Type B pancreatic cell (in vitro differentiated cells): ENCODE data around the gene ARL10. TPM values are rescaled to one million over a fixed set of nuclear protein-coding genes. Genes with fewer than 3 reads are reported as not detected.

Experiments used
- DNase-seq: peaks from one replicate; pipeline ENCODE4 v3.0.0; 2021; ENCODE audit warnings: mixed read lengths; ENCODE audit not compliant: unreplicated experiment; ENCODE audit errors: extremely low spot score
- H3K27ac Mint-ChIP-seq: 2 replicates; pipeline ENCODE4 v1.8.0; 2021; ENCODE audit warnings: mild to moderate bottlenecking, mixed read lengths
- H3K27me3 Mint-ChIP-seq: 2 replicates; pipeline ENCODE4 v1.8.0; 2021; ENCODE audit warnings: mixed read lengths
- H3K36me3 Mint-ChIP-seq: 2 replicates; pipeline ENCODE4 v1.8.0; 2021; ENCODE audit warnings: mixed read lengths
- H3K4me1 Mint-ChIP-seq: one replicate; pipeline ENCODE4 v1.8.0; 2021; ENCODE audit warnings: mixed read lengths; ENCODE audit not compliant: unreplicated experiment
- H3K4me3 Mint-ChIP-seq: 2 replicates; pipeline ENCODE4 v1.8.0; 2021; ENCODE audit warnings: mild to moderate bottlenecking, mixed read lengths
- H3K9me3 Mint-ChIP-seq: 2 replicates; pipeline ENCODE4 v1.8.0; 2021; ENCODE audit warnings: mixed read lengths
- CTCF ChIP-seq: fragments of 200-600 bp; sonication (generic); conservative IDR thresholded peaks from 2 replicates; pipeline ENCODE4 v1.5.0; 2021; ENCODE audit warnings: antibody characterized with exemption, mild to moderate bottlenecking
- total RNA-seq: library from RNA; stranded (reverse); gene quantifications from 2 replicates; pipeline ENCODE4 v1.2.1, GENCODE V29; 2021; ENCODE audit warnings: low replicate concordance

ARL10 gene
- total RNA-seq, 1 donor from 2014 or later, result 23.4 TPM

GRCh38 chr5:176424181-176424580 lies 58.9 kb downstream of the ARL10 start:
- no peak overlapping the region for H3K27ac Mint-ChIP-seq
- H3K4me3 Mint-ChIP-seq, result no peak overlapping the region
- no peaks in the 10 kb centered on the region for H3K4me1 Mint-ChIP-seq
- no peak for DNase-seq
- H3K36me3 Mint-ChIP-seq, result no peaks in the 10 kb centered on the region
- no peak for TF ChIP-seq CTCF
- peaks cover 4% of the 10 kb centered on the region for H3K9me3 Mint-ChIP-seq
- peaks cover 9% of the 10 kb centered on the region for H3K27me3 Mint-ChIP-seq

- DNase-seq, result no peak
- no peak overlapping the region for H3K27ac Mint-ChIP-seq
- no peak for TF ChIP-seq CTCF
- peaks cover 8% of the 10 kb centered on the region for H3K27me3 Mint-ChIP-seq
- no peaks in the 10 kb centered on the region for H3K36me3 Mint-ChIP-seq
- no peak overlapping the region for H3K4me3 Mint-ChIP-seq
- peaks cover 4% of the 10 kb centered on the region for H3K9me3 Mint-ChIP-seq
- H3K4me1 Mint-ChIP-seq, result no peaks in the 10 kb centered on the region
These were observed 59.9 kb downstream of the ARL10 start for GRCh38 chr5:176425138-176425537.

GRCh38 chr5:176425791-176426190 lies 60.5 kb downstream of the ARL10 start:
- Mint-ChIP-seq H3K27me3 (peaks cover 9% of the 10 kb centered on the region), H3K9me3 (peaks cover 4% of the 10 kb centered on the region), H3K36me3 (no peaks in the 10 kb centered on the region), H3K4me3 (no peak overlapping the region), H3K4me1 (no peaks in the 10 kb centered on the region), H3K27ac (no peak overlapping the region)
- no peak for DNase-seq
- no peak for TF ChIP-seq CTCF

GRCh38 chr5:176426876-176427275 lies 61.6 kb downstream of the ARL10 start:
- no peak for DNase-seq
- Mint-ChIP-seq H3K27me3 (peaks cover 10% of the 10 kb centered on the region), H3K27ac (no peak overlapping the region), H3K36me3 (no peaks in the 10 kb centered on the region), H3K9me3 (peaks cover 4% of the 10 kb centered on the region), H3K4me1 (no peaks in the 10 kb centered on the region), H3K4me3 (no peak overlapping the region)
- TF ChIP-seq CTCF, result no peak

- TF ChIP-seq CTCF, result no peak
- peaks cover 4% of the 10 kb centered on the region for H3K9me3 Mint-ChIP-seq
- DNase-seq, result no peak
- H3K36me3 Mint-ChIP-seq, result no peaks in the 10 kb centered on the region
- H3K27me3 Mint-ChIP-seq, result peaks cover 12% of the 10 kb centered on the region
- H3K4me1 Mint-ChIP-seq, result no peaks in the 10 kb centered on the region
- H3K27ac Mint-ChIP-seq, result no peak overlapping the region
- H3K4me3 Mint-ChIP-seq, result no peak overlapping the region
These were observed 62.7 kb downstream of the ARL10 start for GRCh38 chr5:176427971-176428370.

GRCh38 chr5:176429972-176430371 lies 64.7 kb downstream of the ARL10 start:
- Mint-ChIP-seq H3K4me1 (no peaks in the 10 kb centered on the region), H3K4me3 (no peak overlapping the region), H3K27me3 (peaks cover 12% of the 10 kb centered on the region), H3K36me3 (no peaks in the 10 kb centered on the region), H3K27ac (no peak overlapping the region), H3K9me3 (peaks cover 4% of the 10 kb centered on the region)
- DNase-seq, result no peak
- no peak for TF ChIP-seq CTCF
